ENCODE results near the gene CACNA2D4.

CACNA2D4 gene

DNA sequence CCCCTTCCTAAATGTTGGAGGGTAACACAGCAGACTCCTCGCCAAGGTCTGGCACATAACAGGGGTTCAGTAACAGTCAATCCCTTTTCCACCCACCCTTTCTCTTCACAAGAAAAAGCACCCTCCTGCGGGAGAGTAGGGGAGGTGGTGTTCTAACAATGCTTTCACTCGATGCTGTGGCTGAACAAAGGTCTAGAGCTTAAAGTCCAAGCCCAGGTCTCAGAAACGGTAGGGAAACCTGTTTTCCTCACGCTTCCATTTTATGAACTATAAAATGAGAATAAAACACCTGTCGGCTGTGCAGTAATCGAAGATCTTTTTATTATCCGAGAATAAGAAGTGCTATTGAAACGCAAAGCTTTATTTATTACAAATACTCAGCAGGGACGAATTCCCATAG lies 20.9 kb upstream of the CACNA2D4 start:
- Histone ChIP-seq H3K4me3 (replicated peaks; ENCODE audit: low read depth, low read length) (no peak overlapping the region), H3K27me3 (replicated peaks; ENCODE audit: control insufficient read depth, insufficient read depth, low read length) (no peaks in the 10 kb centered on the region), H3K36me3 (ENCODE audit: control insufficient read depth, insufficient read depth, low read length) (no peaks in the 10 kb centered on the region; the same call in 1 of the 2 replicates)
- TF ChIP-seq, protein P1, sequence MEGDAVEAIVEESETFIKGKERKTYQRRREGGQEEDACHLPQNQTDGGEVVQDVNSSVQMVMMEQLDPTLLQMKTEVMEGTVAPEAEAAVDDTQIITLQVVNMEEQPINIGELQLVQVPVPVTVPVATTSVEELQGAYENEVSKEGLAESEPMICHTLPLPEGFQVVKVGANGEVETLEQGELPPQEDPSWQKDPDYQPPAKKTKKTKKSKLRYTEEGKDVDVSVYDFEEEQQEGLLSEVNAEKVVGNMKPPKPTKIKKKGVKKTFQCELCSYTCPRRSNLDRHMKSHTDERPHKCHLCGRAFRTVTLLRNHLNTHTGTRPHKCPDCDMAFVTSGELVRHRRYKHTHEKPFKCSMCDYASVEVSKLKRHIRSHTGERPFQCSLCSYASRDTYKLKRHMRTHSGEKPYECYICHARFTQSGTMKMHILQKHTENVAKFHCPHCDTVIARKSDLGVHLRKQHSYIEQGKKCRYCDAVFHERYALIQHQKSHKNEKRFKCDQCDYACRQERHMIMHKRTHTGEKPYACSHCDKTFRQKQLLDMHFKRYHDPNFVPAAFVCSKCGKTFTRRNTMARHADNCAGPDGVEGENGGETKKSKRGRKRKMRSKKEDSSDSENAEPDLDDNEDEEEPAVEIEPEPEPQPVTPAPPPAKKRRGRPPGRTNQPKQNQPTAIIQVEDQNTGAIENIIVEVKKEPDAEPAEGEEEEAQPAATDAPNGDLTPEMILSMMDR (IDR thresholded peaks at IDR 0.05; ENCODE audit: insufficient read depth, low read length, poor library complexity, severe bottlenecking), result no peak
- no peak for DNase-seq (ENCODE audit: extremely low read depth, insufficient read length)

DNA sequence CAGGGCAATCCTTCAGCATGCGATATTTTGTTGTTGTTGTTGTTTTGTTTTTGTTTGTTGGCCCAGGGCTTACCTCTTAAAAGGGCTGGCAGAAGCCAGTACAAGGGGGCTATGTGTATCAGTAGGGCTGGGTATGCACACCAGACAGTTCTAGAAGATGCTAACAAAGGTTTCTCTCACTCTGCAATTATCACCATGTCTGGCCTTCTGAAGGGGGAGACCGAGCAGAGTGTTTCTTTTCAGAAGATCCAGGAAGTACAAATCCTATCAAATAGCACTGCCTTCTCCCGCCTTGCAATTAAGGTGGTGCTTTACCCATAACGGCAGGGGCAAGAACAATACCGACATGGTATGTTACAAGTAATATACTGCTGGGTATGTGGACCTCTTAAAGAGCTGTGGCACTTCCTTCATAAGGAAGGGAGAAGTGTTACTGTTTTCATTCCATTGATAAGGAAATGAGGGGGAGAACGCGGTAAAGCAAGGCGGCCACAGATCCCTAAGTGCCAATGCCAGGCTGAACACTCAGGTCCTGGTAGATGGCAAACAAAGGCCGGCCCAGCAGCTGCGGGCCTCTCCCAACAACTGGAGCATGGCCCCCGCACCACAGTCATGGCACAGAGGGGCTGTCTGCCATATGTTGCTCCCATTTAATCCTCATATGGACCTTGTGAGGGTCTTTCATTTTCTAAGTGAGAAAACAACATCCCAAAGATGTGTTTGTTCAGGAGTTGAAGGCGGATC lies 19.2 kb upstream of the CACNA2D4 start:
- Histone ChIP-seq H3K4me3 (replicated peaks; ENCODE audit: low read depth, low read length) (no peak overlapping the region), H3K36me3 (ENCODE audit: control insufficient read depth, insufficient read depth, low read length) (no peaks in the 10 kb centered on the region; the same call in 1 of the 2 replicates), H3K27me3 (replicated peaks; ENCODE audit: control insufficient read depth, insufficient read depth, low read length) (no peaks in the 10 kb centered on the region)
- TF ChIP-seq, protein P1 (IDR thresholded peaks at IDR 0.05; ENCODE audit: insufficient read depth, low read length, poor library complexity, severe bottlenecking), result no peak
- DNase-seq (ENCODE audit: extremely low read depth, insufficient read length), result no peak

DNA sequence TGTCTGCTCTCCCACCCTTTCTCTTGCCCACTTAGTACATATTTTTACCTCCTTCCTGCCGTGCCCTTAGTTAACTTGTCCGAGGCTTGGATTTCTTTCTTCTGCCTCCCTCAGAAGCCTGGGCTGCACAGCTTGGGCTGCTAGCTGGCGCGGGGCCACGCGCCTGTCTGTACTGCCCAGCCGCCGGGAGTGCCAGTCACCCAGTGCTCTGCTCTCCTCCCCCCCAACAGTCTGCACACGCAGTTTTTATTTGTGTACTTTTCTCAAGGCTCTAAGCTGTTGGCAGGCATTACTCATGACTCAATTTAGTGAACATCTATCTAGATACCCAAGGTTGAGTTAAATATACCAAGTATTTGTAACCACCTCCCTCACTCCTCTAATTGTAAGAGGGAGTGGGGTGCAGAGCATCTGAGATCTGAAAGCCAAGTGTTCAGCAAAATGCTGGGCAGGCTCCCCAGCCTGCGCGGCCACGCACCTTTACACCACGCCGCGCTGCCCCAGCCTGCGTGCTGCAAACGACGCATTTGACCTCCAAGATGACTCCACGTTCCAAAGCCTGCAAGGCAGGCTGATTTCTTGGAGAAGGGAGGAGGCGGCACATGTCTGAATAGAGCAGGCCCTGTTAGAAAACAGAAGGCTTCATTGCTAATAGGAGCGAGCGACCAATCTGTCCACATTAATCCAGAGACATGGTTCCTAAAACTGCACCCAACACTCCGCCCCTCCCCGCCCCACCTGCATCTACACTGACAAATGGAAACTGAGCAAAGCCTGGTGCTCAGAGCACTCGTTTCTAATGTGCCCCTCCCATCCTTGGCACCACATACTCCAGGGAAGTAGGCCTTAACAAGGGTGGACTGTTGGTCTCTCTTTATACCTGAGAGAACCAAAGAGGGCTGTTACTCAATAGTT lies 18.2 kb upstream of the CACNA2D4 start:
- Histone ChIP-seq H3K4me3 (replicated peaks; ENCODE audit: low read depth, low read length) (no peak overlapping the region), H3K27me3 (replicated peaks; ENCODE audit: control insufficient read depth, insufficient read depth, low read length) (no peaks in the 10 kb centered on the region), H3K36me3 (ENCODE audit: control insufficient read depth, insufficient read depth, low read length) (no peaks in the 10 kb centered on the region; the same call in 1 of the 2 replicates)
- DNase-seq (ENCODE audit: extremely low read depth, insufficient read length), result no peak
- TF ChIP-seq, protein P1 (IDR thresholded peaks at IDR 0.05; ENCODE audit: insufficient read depth, low read length, poor library complexity, severe bottlenecking), result no peak

DNA sequence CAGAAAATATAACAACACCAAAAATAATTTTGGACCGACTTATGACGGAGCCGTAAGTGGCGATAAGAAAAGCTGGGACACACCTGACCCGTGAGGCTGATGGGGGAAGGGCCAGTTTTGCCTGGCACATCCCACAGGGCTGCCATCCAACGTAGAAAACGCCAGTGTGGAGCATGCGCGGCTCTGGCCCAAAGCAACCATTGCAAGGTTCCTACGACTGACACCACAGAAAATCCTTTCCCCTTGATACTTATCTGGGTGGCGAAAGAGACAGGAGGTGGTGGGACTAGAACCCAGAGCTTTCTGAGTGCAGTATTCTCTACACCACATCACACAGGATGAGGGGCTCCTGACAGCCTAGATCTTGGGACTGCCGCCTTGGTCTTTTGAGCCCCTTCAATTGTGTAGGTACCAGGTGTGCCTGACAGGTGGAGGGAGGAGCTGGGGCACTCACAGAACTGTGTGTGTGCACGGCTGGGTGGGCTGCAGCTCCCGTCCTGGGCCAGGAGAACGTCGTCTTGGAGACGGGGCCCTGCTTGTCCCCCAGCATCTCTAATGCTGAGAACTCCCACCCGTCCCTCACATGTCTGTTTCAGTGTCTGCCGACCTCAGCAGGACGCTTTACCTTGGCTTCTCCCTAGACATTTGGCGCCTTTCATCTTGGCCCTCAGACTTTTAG lies 17.4 kb upstream of the CACNA2D4 start:
- Histone ChIP-seq H3K36me3 (ENCODE audit: control insufficient read depth, insufficient read depth, low read length) (no peaks in the 10 kb centered on the region; the same call in 1 of the 2 replicates), H3K4me3 (replicated peaks; ENCODE audit: low read depth, low read length) (no peak overlapping the region), H3K27me3 (replicated peaks; ENCODE audit: control insufficient read depth, insufficient read depth, low read length) (no peaks in the 10 kb centered on the region)
- no peak for DNase-seq (ENCODE audit: extremely low read depth, insufficient read length)
- TF ChIP-seq, protein P1 (IDR thresholded peaks at IDR 0.05; ENCODE audit: insufficient read depth, low read length, poor library complexity, severe bottlenecking), result no peak

DNA sequence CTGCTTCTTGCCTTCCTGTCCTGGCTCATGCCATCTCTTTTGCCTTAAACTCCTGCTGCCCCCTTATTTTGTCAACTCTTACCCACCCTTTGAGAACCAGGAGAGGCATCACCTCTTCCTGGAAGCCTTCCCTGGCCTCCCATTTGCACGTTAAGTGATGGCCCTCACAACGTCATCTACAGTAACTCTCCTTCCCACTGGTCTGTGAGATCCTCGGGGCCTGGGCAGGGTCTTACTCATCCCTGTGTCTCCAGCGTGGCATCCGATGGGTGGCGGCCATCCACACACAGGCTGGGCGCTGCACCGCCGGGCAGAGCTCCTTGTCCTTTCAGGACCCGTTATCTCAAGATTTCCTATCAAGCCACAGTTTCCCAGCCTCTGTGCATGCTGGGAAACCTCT lies 16.8 kb upstream of the CACNA2D4 start:
- TF ChIP-seq, protein P1 (IDR thresholded peaks at IDR 0.05; ENCODE audit: insufficient read depth, low read length, poor library complexity, severe bottlenecking), result no peak
- no peaks in the 10 kb centered on the region; the same call in 1 of the 2 replicates for H3K36me3 ChIP-seq (ENCODE audit: control insufficient read depth, insufficient read depth, low read length)
- no peak overlapping the region for H3K4me3 ChIP-seq (replicated peaks; ENCODE audit: low read depth, low read length)
- no peaks in the 10 kb centered on the region for H3K27me3 ChIP-seq (replicated peaks; ENCODE audit: control insufficient read depth, insufficient read depth, low read length)
- DNase-seq (ENCODE audit: extremely low read depth, insufficient read length), result no peak
